Stimulated activated naive CD8-positive, alpha-beta T cell treated with anti-CD3 and anti-CD28 coated beads, Interleukin-15, Interleukin-2, amounts not matched to agents 100 U/mL and 50 U/mL, for 24 hours (primary cell): ENCODE measurements around the gene SMOC2.

Experiments
- ATAC-seq: fragments of 150-1000 bp; cut with Tn5 transposase; one replicate; pipeline ENCODE4 v1.10.0; 2021
- DNase-seq: peaks from one replicate; pipeline ENCODE4 v3.0.0; 2021

SMOC2 gene

GRCh38 chr6:168627506-168628175 is 186.7 kb downstream of the SMOC2 start:
- ATAC-seq = no peak

GRCh38 chr6:168628176-168628553 is 187.2 kb downstream of the SMOC2 start:
- no peak for DNase-seq
- no peak for ATAC-seq

More at GRCh38 chr6:168627506-168628175, 186.7 kb downstream of the SMOC2 start:
- no peak for DNase-seq

GRCh38 chr6:168628732-168629245 is 187.8 kb downstream of the SMOC2 start:
- no peak for DNase-seq
- ATAC-seq = no peak

- DNase-seq (no peak), ATAC-seq (no peak)
These were observed 190.6 kb downstream of the SMOC2 start for GRCh38 chr6:168631564-168631963.

DNA sequence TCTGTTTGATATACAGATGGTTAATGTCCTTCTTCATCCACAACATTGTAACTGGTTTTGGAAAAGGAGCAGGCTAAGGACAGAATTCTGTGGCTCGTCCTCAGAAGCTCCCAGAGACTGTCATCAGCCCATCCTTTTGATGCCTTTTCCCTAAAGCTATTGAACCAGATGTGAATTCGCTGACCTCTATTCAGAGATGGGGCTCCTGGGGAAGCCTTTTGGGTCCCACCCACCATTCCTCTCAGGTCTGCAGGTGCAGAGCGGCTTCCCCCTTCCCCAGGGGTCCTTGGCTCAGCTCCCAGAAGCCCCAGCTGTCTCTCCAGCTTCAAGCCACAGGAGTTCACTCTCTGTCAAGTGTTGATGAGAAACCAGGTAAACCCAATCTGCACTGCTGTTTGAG is 191.7 kb downstream of the SMOC2 start:
- no peak for DNase-seq
- no peak for ATAC-seq

DNA sequence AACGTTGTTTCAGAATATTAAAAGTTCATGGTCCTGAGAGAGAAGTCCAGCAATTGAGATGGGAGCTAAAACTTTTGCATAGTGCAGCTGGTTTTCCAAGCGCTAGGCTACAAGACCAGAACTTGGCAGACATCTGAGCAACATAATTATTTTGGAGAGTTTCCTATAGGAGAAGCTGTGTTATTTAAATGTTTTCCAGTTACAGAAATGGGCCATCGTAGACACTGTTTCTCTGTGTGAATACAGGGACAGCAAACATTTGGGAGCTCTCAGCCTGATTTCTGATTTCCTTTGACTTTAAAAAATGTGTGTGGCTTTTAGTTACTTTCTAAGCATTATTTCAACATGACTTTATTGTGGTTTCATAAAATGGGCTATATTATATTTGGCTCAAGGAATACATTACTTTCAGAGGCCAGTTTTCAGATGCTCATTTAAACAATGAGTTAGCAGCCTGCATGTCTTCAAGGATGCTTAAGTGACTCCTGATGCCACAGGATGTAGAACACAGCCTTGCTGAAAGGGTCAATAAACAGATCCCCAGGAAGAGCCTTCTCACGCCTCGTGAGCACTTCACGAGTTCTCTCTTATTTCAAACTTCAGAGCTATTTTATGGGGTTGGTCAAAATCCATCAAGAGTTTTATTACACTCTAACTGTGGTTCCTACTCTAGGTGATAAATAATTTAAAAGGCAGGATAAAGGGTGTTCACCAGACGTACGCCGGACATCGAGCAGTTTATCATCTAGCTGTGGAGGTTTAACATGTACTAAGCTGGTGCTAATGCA is 193.8 kb downstream of the SMOC2 start:
- DNase-seq = no peak
- no peak for ATAC-seq

DNA sequence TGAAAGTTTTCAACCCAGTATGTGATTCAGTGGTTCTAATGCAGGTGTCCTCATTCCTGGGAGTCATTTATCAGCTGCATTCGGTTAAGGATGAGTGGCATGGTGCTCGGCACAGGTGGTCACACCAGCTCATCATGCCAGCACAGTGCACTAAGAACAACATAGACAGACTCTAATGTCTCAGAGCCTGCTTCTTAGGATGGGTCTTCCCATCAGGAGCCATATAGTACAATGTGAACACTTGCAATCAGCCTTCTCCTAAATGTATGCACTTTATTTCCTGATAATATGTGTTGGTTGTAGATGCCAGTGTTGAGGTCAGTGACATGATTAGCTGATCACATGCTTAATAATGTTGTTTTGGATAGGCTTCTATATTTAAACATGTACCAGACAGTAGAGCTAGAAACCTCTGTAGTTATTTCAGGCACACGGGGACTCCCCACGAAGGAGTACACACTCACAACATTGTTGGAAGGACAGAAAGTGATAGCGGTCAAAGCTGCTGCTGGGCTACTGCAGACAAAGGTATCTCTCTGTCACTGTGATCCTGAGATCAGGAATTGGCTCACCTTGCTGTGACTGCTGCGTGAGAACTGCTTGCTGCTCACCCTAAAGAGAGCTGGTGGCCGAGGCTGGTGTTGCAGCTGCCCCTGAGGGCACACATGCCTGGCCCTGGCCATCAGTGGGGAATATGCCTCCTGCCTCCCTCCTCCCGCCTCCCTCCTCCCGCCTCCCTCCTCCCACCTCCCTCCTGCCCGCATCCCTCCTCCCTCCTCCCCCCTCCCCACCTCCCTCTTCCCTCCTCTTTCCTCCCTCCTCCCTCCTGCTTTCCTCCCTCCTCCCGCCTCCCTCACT is 195.4 kb downstream of the SMOC2 start:
- ATAC-seq (no peak), DNase-seq (no peak)

DNA sequence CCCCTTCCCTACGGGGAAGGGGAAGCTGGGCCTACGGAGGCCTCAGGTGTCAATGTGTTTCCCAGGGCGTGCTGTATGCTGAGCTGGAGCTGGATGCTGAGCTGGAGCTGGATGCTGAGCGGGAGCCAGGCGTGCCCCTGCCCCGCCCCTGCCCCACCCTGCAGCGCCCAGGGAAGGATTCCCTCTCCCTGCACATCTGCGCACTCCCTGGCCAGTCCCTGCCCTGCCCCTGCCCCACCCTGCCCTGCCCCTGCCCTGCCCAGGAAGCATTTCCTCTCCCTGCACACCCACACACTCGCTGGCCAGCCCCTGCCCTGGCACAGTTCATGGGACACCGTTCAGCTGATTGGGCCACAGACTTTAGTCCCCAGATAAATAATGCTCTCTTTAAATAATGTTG is 196.8 kb downstream of the SMOC2 start:
- ATAC-seq (no peak), DNase-seq (no peak)

DNA sequence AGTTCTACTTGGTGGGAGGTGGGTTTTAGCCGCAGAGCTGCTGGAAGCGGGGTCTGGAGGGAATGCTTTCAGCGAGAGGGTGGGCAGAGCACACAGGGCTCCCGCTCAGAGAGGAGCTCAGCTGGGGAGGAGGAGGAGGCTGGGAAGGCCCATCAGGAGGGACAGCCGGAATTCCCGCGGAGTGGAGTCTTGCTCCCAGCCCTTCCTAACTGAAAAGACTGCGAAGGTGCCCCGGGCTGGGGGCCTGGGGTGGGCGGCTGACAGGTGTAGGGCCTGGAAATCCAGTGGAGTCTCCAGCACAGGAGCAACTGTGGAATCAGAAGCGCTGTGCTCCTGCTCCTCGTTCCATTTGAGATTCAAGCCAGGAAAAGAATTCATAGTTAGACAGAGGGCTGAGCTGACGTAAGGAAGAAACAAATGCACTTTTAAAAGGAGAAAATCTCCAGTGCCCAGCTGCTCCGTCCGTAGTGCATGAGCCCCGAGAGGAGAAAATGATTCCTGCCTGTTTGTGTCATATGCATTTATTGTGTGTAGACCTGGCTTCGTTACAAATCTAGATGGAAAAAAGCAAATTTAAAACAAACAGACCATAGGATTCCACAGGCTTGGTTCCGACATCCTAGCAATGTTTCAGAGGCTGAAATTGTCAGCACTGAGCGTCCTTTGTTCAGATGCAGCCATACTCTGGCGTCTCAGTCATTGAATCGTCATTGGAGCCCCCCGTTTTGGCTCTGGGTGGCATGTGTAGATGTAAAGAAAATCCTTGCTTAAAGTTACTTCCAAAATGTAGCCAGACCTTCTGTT is 197.7 kb downstream of the SMOC2 start:
- ATAC-seq (no peak), DNase-seq (no peak)

GRCh38 chr6:168640181-168640580 is 199.2 kb downstream of the SMOC2 start:
- ATAC-seq = no peak
- DNase-seq = no peak

DNA sequence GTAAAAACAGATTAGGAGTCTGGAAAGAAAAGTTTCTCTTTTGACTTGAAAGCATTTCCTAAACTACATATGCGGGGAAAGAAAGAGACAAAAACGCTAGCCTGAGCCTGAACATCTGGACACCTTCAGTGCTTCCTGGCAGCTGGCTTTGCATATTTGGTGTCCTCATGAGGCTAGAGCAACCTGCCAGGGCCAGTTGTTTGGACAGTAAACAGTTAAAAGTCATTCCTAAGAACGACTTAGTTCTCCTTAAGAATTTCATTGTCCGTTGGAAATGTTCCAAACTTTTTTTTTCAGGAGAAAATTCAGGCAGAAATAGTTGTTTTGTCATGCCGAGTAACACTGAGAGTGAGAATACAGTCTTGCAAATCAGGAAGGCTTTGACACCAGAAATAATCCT is 199.8 kb downstream of the SMOC2 start:
- DNase-seq (no peak), ATAC-seq (no peak)

GRCh38 chr6:168641446-168641845 is 200.5 kb downstream of the SMOC2 start:
- no peak for DNase-seq
- no peak for ATAC-seq

GRCh38 chr6:168643401-168643800 is 202.4 kb downstream of the SMOC2 start:
- DNase-seq = no peak
- ATAC-seq = no peak

GRCh38 chr6:168645326-168645725 is 204.3 kb downstream of the SMOC2 start:
- DNase-seq (no peak), ATAC-seq (no peak)

- ATAC-seq (no peak), DNase-seq (no peak)
These were observed 206.3 kb downstream of the SMOC2 start for GRCh38 chr6:168647271-168647670.

GRCh38 chr6:168648240-168649125 is 207.5 kb downstream of the SMOC2 start:
- DNase-seq = no peak
- ATAC-seq = no peak

GRCh38 chr6:168649209-168649608 is 208.2 kb downstream of the SMOC2 start:
- DNase-seq = no peak
- no peak for ATAC-seq

DNA sequence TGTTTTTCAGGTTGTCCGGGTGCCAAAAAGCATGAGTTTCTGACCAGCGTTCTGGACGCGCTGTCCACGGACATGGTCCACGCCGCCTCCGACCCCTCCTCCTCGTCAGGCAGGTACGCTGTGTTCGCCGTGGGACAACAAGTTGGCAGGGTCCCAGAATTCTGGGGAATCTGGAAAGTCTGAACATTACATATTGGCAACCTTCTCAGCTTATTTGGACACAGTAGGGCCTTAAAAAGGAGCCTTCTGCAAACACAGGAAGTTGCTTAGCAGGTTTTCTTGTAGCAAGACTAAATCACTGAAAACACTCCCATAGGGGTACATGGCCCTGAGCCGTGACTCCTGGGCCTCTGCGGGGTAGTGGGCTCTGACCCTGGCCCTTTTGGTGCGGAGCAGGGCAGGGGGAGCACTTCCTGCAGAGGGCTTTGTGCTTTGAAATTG is 209.7 kb downstream of the SMOC2 start:
- DNase-seq (no peak), ATAC-seq (no peak)

GRCh38 chr6:168655462-168656152 is 214.6 kb downstream of the SMOC2 start:
- DNase-seq (no peak), ATAC-seq (no peak)

DNA sequence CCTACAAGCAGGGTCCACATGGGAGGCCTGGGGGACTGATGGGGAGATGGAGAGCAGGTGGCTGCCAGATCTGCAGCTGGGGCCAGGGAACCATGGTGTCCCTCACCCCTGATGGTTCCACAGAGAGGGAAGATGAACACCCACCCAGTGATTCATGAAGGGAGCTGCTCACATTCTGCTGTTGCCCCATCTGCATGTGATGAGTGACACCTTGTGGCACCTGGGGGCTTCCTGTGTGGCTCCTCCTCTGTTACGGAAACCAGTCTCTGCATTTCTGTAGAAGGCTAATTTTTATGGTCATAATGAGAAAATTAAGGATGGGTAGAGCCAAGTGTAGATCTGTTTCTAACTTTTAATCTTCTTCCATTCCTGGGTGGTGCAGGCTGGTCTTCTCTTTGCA is 217.1 kb downstream of the SMOC2 start:
- DNase-seq (no peak), ATAC-seq (no peak)
